GM23338 (cell line): Measurements from ENCODE around the gene NFE2L1.

Experiments
- CTCF ChIP-seq, 2 experiments: fragments of 200-600 bp in 1 of 2; sonication (generic) in 1 of 2; conservative IDR thresholded peaks; 2 replicates each; pipeline versions ENCODE4 v1.5.1 to v1.6.1; 2016 to 2017; ENCODE audit warnings: antibody characterized with exemption in 2 of 2, low read depth in 2 of 2, mild to moderate bottlenecking in 2 of 2, moderate library complexity in 1 of 2
- POLR2AphosphoS5 ChIP-seq: IDR thresholded peaks from 2 replicates; pipeline ENCODE4 v1.6.1; 2016; ENCODE audit warnings: antibody characterized with exemption, low read depth

DNA sequence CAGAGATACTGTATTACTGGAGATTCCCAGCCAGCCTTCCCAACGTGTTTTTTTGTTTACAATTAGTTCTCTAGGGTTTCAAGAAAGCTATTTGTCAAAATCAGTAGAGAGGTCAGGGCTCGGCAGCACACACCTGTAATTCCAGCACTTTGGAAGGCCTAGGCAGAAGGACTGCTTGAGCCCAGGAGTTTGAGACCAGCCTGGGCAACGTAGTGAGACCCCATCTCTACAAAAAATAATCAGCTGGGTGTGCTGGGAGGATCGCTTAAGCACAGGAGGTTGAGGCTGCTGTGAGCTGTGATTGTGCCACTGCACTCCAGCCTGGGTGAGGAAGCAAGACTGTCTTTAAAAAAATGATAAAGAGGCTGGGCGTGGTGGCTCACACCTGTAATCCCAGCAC is 33.7 kb downstream of the NFE2L1 start:
- TF ChIP-seq POLR2AphosphoS5, result no peak
- TF ChIP-seq CTCF (conservative IDR thresholded peaks at IDR 0.05; ENCODE audit: low read depth in 2 of 2), result no peak
